HepG2 (cell line): ENCODE measurements around the gene VCP. TPM values are rescaled to one million over a fixed set of nuclear protein-coding genes. Genes with fewer than 3 reads are reported as not detected.

Source experiments
- ASH2L ChIP-seq: fragments of 300-600, 200-600 bp; sonication (generic); IDR thresholded peaks from 2 replicates; pipeline ENCODE4 v1.7.0; 2017; ENCODE audit warnings: low read depth, mild to moderate bottlenecking, moderate library complexity, mixed read lengths, low read length; ENCODE audit not compliant: insufficient read length
- EED ChIP-seq: sonication (generic); formaldehyde crosslinking; IDR thresholded peaks from 2 replicates; pipeline ENCODE4 v1.5.0; 2020; ENCODE audit warnings: mild to moderate bottlenecking, missing genetic modification reagents
- GFI1 ChIP-seq: sonication (generic); formaldehyde crosslinking; IDR thresholded peaks from 2 replicates; pipeline ENCODE4 v1.5.0; 2020; ENCODE audit warnings: missing genetic modification reagents, mild to moderate bottlenecking, borderline replicate concordance
- MYNN ChIP-seq: sonication (generic); formaldehyde crosslinking; IDR thresholded peaks from 2 replicates; pipeline ENCODE4 v1.4.0; 2020; ENCODE audit warnings: mild to moderate bottlenecking, low read depth, missing genetic modification reagents
- NCOA2 ChIP-seq: sonication (generic); formaldehyde crosslinking; IDR thresholded peaks from 2 replicates; pipeline ENCODE4 v1.8.0; 2022; ENCODE audit warnings: inconsistent platforms
- NFYB ChIP-seq: sonication (generic); formaldehyde crosslinking; IDR thresholded peaks from 2 replicates; pipeline ENCODE4 v1.4.0; 2020; ENCODE audit warnings: missing genetic modification reagents
- SIN3A ChIP-seq: IDR thresholded peaks from 2 replicates; pipeline ENCODE4 v1.6.1; 2011; ENCODE audit warnings: low read depth, mild to moderate bottlenecking, control low read depth, low read length, borderline replicate concordance
- SMYD3 ChIP-seq: sonication (generic); formaldehyde crosslinking; IDR thresholded peaks from 2 replicates; pipeline ENCODE4 v1.8.1; 2023; ENCODE audit warnings: mild to moderate bottlenecking, missing genetic modification reagents
- ZFP36 ChIP-seq: fragments of 150-350 bp; IDR thresholded peaks from 2 replicates; pipeline ENCODE4 v1.6.1; 2018; ENCODE audit warnings: borderline replicate concordance, low read length, low read depth; ENCODE audit not compliant: partially characterized antibody
- ZIK1 ChIP-seq: sonication (generic); formaldehyde crosslinking; IDR thresholded peaks from 2 replicates; pipeline ENCODE4 v1.5.0; 2020; ENCODE audit warnings: mild to moderate bottlenecking, low read depth, missing genetic modification reagents, borderline replicate concordance
- ZNF446 ChIP-seq: sonication (generic); formaldehyde crosslinking; IDR thresholded peaks from 2 replicates; pipeline ENCODE4 v1.5.0; 2020; ENCODE audit warnings: mild to moderate bottlenecking, missing genetic modification reagents
- ZNF496 ChIP-seq: sonication (generic); formaldehyde crosslinking; IDR thresholded peaks from 2 replicates; pipeline ENCODE4 v1.8.1; 2023; ENCODE audit warnings: mild to moderate bottlenecking, moderate library complexity, missing genetic modification reagents; ENCODE audit not compliant: insufficient replicate concordance
- ZNF530 ChIP-seq: sonication (generic); formaldehyde crosslinking; IDR thresholded peaks from 2 replicates; pipeline ENCODE4 v1.5.0; 2020; ENCODE audit warnings: low read depth, mild to moderate bottlenecking, missing genetic modification reagents
- ZNF780A ChIP-seq: sonication (generic); formaldehyde crosslinking; IDR thresholded peaks from 2 replicates; pipeline ENCODE4 v1.8.0; 2022; ENCODE audit warnings: mild to moderate bottlenecking, missing genetic modification reagents, moderate library complexity
- polyA plus RNA-seq, 8 experiments: library from polyadenylated mRNA; depleted of rRNA in 3 of 8; stranded (reverse) in 7 of 8; unstranded in 1 of 8; fragments of >200 nt; fragmentation: Illumina TruSeq in 4 of 8; extraction: Trizol in 4 of 8; gene quantifications; 2 replicates each; pipeline versions ENCODE4 v1.2.1 to v1.2.3, GENCODE V29; 2011 to 2016; ENCODE audit warnings: low read depth in 4 of 8, missing spikeins in 1 of 8, mixed read lengths in 1 of 8; ENCODE audit not compliant: insufficient read depth in 1 of 8
- total RNA-seq, 5 experiments: library from RNA; depleted of rRNA; stranded (reverse); fragments of >200 nt; fragmentation: Illumina TruSeq; extraction: Trizol; gene quantifications; 2 replicates each; pipeline ENCODE4 v1.2.3, GENCODE V29; 2016; ENCODE audit warnings: low read depth in 1 of 5
- TF ChIP-seq, protein P1 (sequence below): sonication (generic); formaldehyde crosslinking; IDR thresholded peaks from 2 replicates; pipeline ENCODE4 v1.4.0; 2020; ENCODE audit warnings: low read depth, mild to moderate bottlenecking, missing genetic modification reagents
- TF ChIP-seq, protein P2 (sequence below): sonication (generic); formaldehyde crosslinking; IDR thresholded peaks from 2 replicates; pipeline ENCODE4 v1.5.0; 2020; ENCODE audit warnings: missing genetic modification reagents
- TF ChIP-seq, protein P3 (sequence below): sonication (generic); formaldehyde crosslinking; IDR thresholded peaks from 2 replicates; pipeline ENCODE4 v1.9.0; 2021; ENCODE audit warnings: missing genetic modification reagents, borderline replicate concordance
- TF ChIP-seq, protein P4 (sequence below): sonication (generic); formaldehyde crosslinking; IDR thresholded peaks from 2 replicates; pipeline ENCODE4 v1.4.0; 2020; ENCODE audit warnings: missing genetic modification reagents

Gene VCP
- total and polyA plus RNA-seq, 2 of the 13 experiments (the other 11 are each of a cell fraction or from before 2014, with no cell fraction given): 143 to 391 TPM

DNA sequence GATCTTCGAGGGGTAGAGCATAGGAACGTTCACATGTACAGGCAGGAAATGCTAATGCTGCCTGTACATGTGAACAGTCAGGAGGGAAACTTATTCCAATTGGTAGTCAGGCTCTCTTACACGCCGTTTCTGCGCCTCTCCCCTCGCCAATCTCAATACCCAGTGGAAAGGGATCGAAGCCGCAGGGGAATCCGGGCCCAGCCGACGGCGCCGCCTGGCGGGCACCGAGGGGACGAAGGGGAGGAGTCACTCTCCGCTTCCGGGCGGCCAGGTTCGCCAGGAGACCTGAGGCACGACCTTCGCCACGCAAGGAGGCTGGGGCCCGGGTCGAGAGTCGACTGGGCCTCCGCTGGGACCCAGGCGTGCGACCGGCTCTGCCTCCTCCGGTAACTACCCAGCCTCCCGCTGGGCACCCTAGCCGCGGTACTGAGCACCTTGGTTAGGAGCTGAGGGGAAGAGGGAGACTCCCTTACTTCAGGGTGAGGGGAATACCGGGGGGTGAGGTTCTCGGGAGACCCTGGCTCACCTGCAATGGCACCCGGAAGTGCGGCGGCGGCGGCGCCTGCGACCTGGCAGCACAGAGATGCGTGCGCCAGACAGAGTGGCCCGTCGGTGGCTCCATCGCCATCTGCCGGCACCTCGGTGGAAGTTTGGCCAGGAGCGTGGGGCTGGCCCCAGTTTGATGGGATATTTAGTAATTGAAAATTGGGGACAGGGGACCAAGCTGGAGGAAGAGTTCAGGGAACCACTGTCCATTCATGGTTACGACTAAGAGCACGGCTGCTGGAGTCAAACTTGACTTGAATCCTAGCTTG lies 23.8 kb upstream of the VCP start, which contains the start of gene PIGO (continued):
- TF ChIP-seq, protein P1, sequence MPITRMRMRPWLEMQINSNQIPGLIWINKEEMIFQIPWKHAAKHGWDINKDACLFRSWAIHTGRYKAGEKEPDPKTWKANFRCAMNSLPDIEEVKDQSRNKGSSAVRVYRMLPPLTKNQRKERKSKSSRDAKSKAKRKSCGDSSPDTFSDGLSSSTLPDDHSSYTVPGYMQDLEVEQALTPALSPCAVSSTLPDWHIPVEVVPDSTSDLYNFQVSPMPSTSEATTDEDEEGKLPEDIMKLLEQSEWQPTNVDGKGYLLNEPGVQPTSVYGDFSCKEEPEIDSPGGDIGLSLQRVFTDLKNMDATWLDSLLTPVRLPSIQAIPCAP: peak; percentile 86
- TF ChIP-seq, protein P2, sequence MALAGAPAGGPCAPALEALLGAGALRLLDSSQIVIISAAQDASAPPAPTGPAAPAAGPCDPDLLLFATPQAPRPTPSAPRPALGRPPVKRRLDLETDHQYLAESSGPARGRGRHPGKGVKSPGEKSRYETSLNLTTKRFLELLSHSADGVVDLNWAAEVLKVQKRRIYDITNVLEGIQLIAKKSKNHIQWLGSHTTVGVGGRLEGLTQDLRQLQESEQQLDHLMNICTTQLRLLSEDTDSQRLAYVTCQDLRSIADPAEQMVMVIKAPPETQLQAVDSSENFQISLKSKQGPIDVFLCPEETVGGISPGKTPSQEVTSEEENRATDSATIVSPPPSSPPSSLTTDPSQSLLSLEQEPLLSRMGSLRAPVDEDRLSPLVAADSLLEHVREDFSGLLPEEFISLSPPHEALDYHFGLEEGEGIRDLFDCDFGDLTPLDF (CRISPR knock-in tag): no peak; the same call in 1 of the 2 replicates
- TF ChIP-seq ASH2L (peak; percentile 97), ZNF780A (CRISPR knock-in tag) (0 out of 2 replicates have a peak, but pooled peaks have one; percentile 44), ZNF446 (0 out of 2 replicates have a peak, but pooled peaks have one; percentile 22), MYNN (CRISPR knock-in tag) (0 out of 2 replicates have a peak, but pooled peaks have one; percentile 43), ZFP36 (no peak), ZIK1 (CRISPR knock-in tag) (peak; percentile 49; the same call in 1 of the 2 replicates), NCOA2 (peak; percentile 54; the same call in 1 of the 2 replicates), GFI1 (CRISPR knock-in tag) (peak; percentile 77; the same call in 1 of the 2 replicates), SIN3A (peak; percentile 81; the same call in 1 of the 2 replicates), EED (CRISPR knock-in tag) (peak; percentile 92), ZNF496 (no peak), NFYB (CRISPR knock-in tag) (no peak; the same call in 1 of the 2 replicates), ZNF530 (CRISPR knock-in tag) (no peak), SMYD3 (CRISPR knock-in tag) (peak; percentile 24; the same call in 1 of the 2 replicates)
- TF ChIP-seq, protein P3, sequence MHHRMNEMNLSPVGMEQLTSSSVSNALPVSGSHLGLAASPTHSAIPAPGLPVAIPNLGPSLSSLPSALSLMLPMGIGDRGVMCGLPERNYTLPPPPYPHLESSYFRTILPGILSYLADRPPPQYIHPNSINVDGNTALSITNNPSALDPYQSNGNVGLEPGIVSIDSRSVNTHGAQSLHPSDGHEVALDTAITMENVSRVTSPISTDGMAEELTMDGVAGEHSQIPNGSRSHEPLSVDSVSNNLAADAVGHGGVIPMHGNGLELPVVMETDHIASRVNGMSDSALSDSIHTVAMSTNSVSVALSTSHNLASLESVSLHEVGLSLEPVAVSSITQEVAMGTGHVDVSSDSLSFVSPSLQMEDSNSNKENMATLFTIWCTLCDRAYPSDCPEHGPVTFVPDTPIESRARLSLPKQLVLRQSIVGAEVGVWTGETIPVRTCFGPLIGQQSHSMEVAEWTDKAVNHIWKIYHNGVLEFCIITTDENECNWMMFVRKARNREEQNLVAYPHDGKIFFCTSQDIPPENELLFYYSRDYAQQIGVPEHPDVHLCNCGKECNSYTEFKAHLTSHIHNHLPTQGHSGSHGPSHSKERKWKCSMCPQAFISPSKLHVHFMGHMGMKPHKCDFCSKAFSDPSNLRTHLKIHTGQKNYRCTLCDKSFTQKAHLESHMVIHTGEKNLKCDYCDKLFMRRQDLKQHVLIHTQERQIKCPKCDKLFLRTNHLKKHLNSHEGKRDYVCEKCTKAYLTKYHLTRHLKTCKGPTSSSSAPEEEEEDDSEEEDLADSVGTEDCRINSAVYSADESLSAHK: no peak
- TF ChIP-seq, protein P4, sequence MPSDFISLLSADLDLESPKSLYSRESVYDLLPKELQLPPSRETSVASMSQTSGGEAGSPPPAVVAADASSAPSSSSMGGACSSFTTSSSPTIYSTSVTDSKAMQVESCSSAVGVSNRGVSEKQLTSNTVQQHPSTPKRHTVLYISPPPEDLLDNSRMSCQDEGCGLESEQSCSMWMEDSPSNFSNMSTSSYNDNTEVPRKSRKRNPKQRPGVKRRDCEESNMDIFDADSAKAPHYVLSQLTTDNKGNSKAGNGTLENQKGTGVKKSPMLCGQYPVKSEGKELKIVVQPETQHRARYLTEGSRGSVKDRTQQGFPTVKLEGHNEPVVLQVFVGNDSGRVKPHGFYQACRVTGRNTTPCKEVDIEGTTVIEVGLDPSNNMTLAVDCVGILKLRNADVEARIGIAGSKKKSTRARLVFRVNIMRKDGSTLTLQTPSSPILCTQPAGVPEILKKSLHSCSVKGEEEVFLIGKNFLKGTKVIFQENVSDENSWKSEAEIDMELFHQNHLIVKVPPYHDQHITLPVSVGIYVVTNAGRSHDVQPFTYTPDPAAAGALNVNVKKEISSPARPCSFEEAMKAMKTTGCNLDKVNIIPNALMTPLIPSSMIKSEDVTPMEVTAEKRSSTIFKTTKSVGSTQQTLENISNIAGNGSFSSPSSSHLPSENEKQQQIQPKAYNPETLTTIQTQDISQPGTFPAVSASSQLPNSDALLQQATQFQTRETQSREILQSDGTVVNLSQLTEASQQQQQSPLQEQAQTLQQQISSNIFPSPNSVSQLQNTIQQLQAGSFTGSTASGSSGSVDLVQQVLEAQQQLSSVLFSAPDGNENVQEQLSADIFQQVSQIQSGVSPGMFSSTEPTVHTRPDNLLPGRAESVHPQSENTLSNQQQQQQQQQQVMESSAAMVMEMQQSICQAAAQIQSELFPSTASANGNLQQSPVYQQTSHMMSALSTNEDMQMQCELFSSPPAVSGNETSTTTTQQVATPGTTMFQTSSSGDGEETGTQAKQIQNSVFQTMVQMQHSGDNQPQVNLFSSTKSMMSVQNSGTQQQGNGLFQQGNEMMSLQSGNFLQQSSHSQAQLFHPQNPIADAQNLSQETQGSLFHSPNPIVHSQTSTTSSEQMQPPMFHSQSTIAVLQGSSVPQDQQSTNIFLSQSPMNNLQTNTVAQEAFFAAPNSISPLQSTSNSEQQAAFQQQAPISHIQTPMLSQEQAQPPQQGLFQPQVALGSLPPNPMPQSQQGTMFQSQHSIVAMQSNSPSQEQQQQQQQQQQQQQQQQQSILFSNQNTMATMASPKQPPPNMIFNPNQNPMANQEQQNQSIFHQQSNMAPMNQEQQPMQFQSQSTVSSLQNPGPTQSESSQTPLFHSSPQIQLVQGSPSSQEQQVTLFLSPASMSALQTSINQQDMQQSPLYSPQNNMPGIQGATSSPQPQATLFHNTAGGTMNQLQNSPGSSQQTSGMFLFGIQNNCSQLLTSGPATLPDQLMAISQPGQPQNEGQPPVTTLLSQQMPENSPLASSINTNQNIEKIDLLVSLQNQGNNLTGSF (CRISPR knock-in tag): 0 out of 2 replicates have a peak, but pooled peaks have one; percentile 39
